KMS-11 (cell line): ENCODE data around the gene MRPL12.

Source experiments
- H2AFZ ChIP-seq: fragments of 200-600 bp; sonication (generic); 2 replicates; pipeline ENCODE4 v1.6.1; 2016; ENCODE audit warnings: antibody characterized with exemption, mixed run types, low read depth
- H3K27ac ChIP-seq: fragments of 200-600 bp; sonication (generic); 2 replicates; pipeline ENCODE4 v1.6.1; 2016; ENCODE audit warnings: mild to moderate bottlenecking, mixed run types
- H3K27me3 ChIP-seq: fragments of 200-600 bp; sonication (generic); 2 replicates; pipeline ENCODE4 v1.6.1; 2017; ENCODE audit warnings: mild to moderate bottlenecking, low read depth, mixed run types, moderate library complexity; ENCODE audit not compliant: insufficient read depth
- H3K36me3 ChIP-seq: fragments of 200-600 bp; sonication (generic); 2 replicates; pipeline ENCODE4 v1.6.1; 2017; ENCODE audit warnings: mild to moderate bottlenecking, mixed run types; ENCODE audit not compliant: insufficient read depth
- H3K4me1 ChIP-seq: fragments of 200-600 bp; sonication (generic); 2 replicates; pipeline ENCODE4 v1.6.1; 2016; ENCODE audit warnings: mild to moderate bottlenecking, low read depth, mixed run types; ENCODE audit not compliant: poor library complexity, severe bottlenecking
- H3K4me2 ChIP-seq: fragments of 200-600 bp; sonication (generic); 2 replicates; pipeline ENCODE4 v1.7.0; 2016; ENCODE audit warnings: mild to moderate bottlenecking, mixed run types
- H3K4me3 ChIP-seq: fragments of 200-600 bp; sonication (generic); IDR thresholded peaks from 2 replicates; pipeline ENCODE4 v1.6.1; 2017; ENCODE audit warnings: low read depth, low read length, mixed read lengths; ENCODE audit not compliant: insufficient read depth
- H3K79me2 ChIP-seq: fragments of 200-600 bp; sonication (generic); 2 replicates; pipeline ENCODE4 v1.6.1; 2016; ENCODE audit warnings: low read depth, mixed run types; ENCODE audit not compliant: insufficient read depth
- H3K9ac ChIP-seq: fragments of 200-600 bp; sonication (generic); 2 replicates; pipeline ENCODE4 v1.6.1; 2016; ENCODE audit warnings: mild to moderate bottlenecking, mixed run types
- H4K20me1 ChIP-seq: fragments of 200-600 bp; sonication (generic); 2 replicates; pipeline ENCODE4 v1.6.1; 2016; ENCODE audit warnings: mild to moderate bottlenecking, mixed run types; ENCODE audit not compliant: insufficient read depth
- TF ChIP-seq, protein P1 (sequence below): fragments of 200-600 bp; sonication (generic); conservative IDR thresholded peaks from 2 replicates; pipeline ENCODE4 v1.6.1; 2017; ENCODE audit warnings: low read depth, mild to moderate bottlenecking, antibody characterized with exemption, low read length, moderate library complexity, mixed read lengths

MRPL12 gene

GRCh38 chr17:81723651-81724209 is 20.6 kb downstream of the MRPL12 start:
- Histone ChIP-seq H4K20me1 (no peaks in the 10 kb centered on the region), H3K27me3 (no peaks in the 10 kb centered on the region; the same call in 1 of the 2 replicates), H3K79me2 (no peaks in the 10 kb centered on the region), H3K4me1 (peaks cover 18% of the 10 kb centered on the region), H3K36me3 (peaks cover 3% of the 10 kb centered on the region; the same call in 1 of the 2 replicates), H3K9ac (no peak overlapping the region), H3K4me2 (no peak overlapping the region), H2AFZ (no peak overlapping the region), H3K27ac (no peak overlapping the region), H3K4me3 (no peak overlapping the region)
- TF ChIP-seq, protein P1, sequence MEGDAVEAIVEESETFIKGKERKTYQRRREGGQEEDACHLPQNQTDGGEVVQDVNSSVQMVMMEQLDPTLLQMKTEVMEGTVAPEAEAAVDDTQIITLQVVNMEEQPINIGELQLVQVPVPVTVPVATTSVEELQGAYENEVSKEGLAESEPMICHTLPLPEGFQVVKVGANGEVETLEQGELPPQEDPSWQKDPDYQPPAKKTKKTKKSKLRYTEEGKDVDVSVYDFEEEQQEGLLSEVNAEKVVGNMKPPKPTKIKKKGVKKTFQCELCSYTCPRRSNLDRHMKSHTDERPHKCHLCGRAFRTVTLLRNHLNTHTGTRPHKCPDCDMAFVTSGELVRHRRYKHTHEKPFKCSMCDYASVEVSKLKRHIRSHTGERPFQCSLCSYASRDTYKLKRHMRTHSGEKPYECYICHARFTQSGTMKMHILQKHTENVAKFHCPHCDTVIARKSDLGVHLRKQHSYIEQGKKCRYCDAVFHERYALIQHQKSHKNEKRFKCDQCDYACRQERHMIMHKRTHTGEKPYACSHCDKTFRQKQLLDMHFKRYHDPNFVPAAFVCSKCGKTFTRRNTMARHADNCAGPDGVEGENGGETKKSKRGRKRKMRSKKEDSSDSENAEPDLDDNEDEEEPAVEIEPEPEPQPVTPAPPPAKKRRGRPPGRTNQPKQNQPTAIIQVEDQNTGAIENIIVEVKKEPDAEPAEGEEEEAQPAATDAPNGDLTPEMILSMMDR: no peak

DNA sequence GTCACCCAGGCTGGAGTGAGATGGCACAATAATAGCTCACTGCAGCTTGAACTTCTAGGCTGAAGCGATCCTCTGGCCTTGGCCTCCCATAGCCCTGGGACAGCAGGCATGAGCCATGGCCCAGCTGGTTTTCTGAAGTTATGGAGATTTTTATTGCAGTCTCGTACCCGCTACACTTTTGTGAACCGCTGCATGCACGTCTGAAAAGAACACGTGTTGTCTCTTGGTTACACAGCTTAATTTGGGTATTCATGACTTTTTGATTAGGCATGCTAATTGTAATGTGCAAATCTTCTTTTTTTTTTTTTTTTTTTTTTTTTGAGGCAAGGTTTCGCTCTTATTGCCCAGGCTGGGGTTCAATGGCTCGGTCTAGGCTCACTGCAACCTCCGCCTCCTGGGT is 22.3 kb downstream of the MRPL12 start:
- TF ChIP-seq, protein P1: no peak
- Histone ChIP-seq H3K4me3 (no peak overlapping the region), H3K27me3 (no peaks in the 10 kb centered on the region; the same call in 1 of the 2 replicates), H3K36me3 (no peaks in the 10 kb centered on the region), H3K4me2 (no peak overlapping the region), H3K27ac (no peak overlapping the region), H3K9ac (no peak overlapping the region), H4K20me1 (no peaks in the 10 kb centered on the region), H3K79me2 (no peaks in the 10 kb centered on the region), H3K4me1 (peaks cover 25% of the 10 kb centered on the region), H2AFZ (no peak overlapping the region)

GRCh38 chr17:81726004-81726403 is 22.8 kb downstream of the MRPL12 start:
- Histone ChIP-seq H4K20me1 (no peaks in the 10 kb centered on the region), H3K27ac (no peak overlapping the region), H3K4me3 (no peak overlapping the region), H3K27me3 (no peaks in the 10 kb centered on the region; the same call in 1 of the 2 replicates), H3K79me2 (no peaks in the 10 kb centered on the region), H3K4me1 (peaks cover 31% of the 10 kb centered on the region), H3K9ac (no peak overlapping the region), H3K4me2 (no peak overlapping the region), H3K36me3 (no peaks in the 10 kb centered on the region), H2AFZ (no peak overlapping the region)
- TF ChIP-seq, protein P1: no peak

- Histone ChIP-seq H3K4me1 (peaks cover 35% of the 10 kb centered on the region), H3K27me3 (no peaks in the 10 kb centered on the region; the same call in 1 of the 2 replicates), H3K9ac (no peak overlapping the region), H3K4me3 (no peak overlapping the region), H3K4me2 (no peak overlapping the region), H4K20me1 (no peaks in the 10 kb centered on the region), H3K79me2 (no peaks in the 10 kb centered on the region), H3K27ac (no peak overlapping the region), H2AFZ (no peak overlapping the region), H3K36me3 (no peaks in the 10 kb centered on the region)
- TF ChIP-seq, protein P1: no peak
Observed at GRCh38 chr17:81727324-81728031, 24.3 kb downstream of the MRPL12 start.
